ENCODE data around the gene N4BP2L2.
A peak's percentile ranks its signal among the peaks of the same experiment; 100 is the strongest.

Gene N4BP2L2

DNA sequence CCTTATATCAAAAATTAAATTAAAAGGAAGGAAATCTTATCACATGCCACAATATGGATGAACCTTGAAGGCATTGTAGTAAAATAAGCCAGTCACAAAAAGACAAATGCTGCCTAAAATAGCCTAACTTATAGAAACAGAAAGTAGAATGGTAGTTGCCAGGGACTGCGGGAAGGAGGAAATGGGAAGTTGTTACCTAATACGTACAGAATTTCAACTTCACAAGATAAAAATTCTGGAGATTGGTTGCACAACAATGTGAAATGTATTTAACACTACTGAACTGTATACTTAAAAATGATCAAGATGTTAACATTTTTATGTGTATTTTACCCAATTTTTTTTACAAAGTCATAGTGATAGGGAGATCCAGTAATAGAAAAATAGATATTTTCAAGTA lies 10.2 kb upstream of the N4BP2L2 start:
- H3K36me3 ChIP-seq (ENCODE audit: insufficient read depth, insufficient read length, low read length) = no peaks in the 10 kb centered on the region
- H3K9me3 ChIP-seq (ENCODE audit: insufficient read depth, low read length) = no peaks in the 10 kb centered on the region
- no peak overlapping the region for H3K4me3 ChIP-seq (ENCODE audit: insufficient read length, low read depth)
- no peaks in the 10 kb centered on the region for H3K4me1 ChIP-seq (ENCODE audit: insufficient read depth, insufficient read length)
- DNase-seq (ENCODE audit: low read depth, low spot score) = no peak
- H3K27me3 ChIP-seq (ENCODE audit: insufficient read depth, insufficient read length) = no peaks in the 10 kb centered on the region
- no peak overlapping the region for H3K9ac ChIP-seq (ENCODE audit: insufficient read length, low read depth)
- TF ChIP-seq ZNF274 (IDR thresholded peaks at IDR 0.05; ENCODE audit: low read depth, low read length) (no peak), YY1 (IDR thresholded peaks at IDR 0.05; ENCODE audit: insufficient read depth, insufficient read length) (no peak), SUZ12 (IDR thresholded peaks at IDR 0.05; ENCODE audit: extremely low read depth, insufficient read depth, insufficient read length) (no peak)

DNA sequence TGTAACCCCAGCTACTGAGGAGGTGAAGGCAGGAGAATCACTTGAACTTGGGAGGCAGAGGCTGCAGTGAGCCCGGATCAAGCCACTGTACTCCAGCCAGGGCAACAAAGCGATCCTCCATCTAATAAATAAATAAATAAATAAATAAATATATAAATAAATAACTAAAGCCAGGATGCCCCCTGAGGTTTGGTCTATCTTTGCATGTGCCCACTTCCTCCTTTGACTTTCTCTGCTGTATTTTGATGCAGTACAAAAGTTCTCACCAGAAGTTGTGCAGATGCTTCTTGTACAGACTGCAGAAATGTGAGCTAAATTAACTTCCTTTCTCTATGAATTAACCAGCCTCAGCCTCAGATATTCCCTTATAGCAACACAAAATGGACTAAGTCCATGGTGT lies 6.5 kb upstream of the N4BP2L2 start:
- Histone ChIP-seq H3K9ac (ENCODE audit: insufficient read length, low read depth) (no peak overlapping the region), H3K36me3 (ENCODE audit: insufficient read depth, insufficient read length, low read length) (no peaks in the 10 kb centered on the region), H3K4me1 (ENCODE audit: insufficient read depth, insufficient read length) (no peaks in the 10 kb centered on the region), H3K9me3 (ENCODE audit: insufficient read depth, low read length) (no peaks in the 10 kb centered on the region), H3K4me3 (ENCODE audit: insufficient read length, low read depth) (no peak overlapping the region), H3K27me3 (ENCODE audit: insufficient read depth, insufficient read length) (no peaks in the 10 kb centered on the region)
- no peak for DNase-seq (ENCODE audit: low read depth, low spot score)
- TF ChIP-seq SUZ12 (IDR thresholded peaks at IDR 0.05; ENCODE audit: extremely low read depth, insufficient read depth, insufficient read length) = no peak
- TF ChIP-seq YY1 (IDR thresholded peaks at IDR 0.05; ENCODE audit: insufficient read depth, insufficient read length) = no peak
- no peak for TF ChIP-seq ZNF274 (IDR thresholded peaks at IDR 0.05; ENCODE audit: low read depth, low read length)

DNA sequence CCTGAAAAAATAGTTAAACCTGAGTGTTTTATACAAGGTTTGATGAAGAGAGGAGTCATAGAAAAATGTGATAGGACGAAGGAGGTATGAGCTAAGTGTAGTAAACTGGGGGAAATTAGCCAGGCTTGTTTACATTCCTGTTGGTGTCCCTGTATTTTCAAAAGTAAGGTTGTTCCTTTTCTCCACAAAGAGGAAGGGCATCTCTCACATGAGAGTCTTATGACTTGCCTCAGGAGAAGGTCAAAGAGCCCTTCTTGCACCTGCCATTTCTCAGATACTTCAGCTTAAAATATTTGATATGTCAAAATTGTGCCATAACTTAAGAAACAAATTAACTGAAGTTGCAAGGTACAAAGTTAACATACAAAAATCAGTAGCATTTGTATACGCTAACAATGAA lies 3.6 kb upstream of the N4BP2L2 start:
- no peak overlapping the region for H3K4me3 ChIP-seq (ENCODE audit: insufficient read length, low read depth)
- DNase-seq (ENCODE audit: low read depth, low spot score) = no peak
- H3K9me3 ChIP-seq (ENCODE audit: insufficient read depth, low read length) = no peaks in the 10 kb centered on the region
- H3K4me1 ChIP-seq (ENCODE audit: insufficient read depth, insufficient read length) = no peaks in the 10 kb centered on the region
- TF ChIP-seq YY1 (IDR thresholded peaks at IDR 0.05; ENCODE audit: insufficient read depth, insufficient read length) (no peak), SUZ12 (IDR thresholded peaks at IDR 0.05; ENCODE audit: extremely low read depth, insufficient read depth, insufficient read length) (no peak), ZNF274 (IDR thresholded peaks at IDR 0.05; ENCODE audit: low read depth, low read length) (no peak)
- H3K36me3 ChIP-seq (ENCODE audit: insufficient read depth, insufficient read length, low read length) = no peaks in the 10 kb centered on the region
- no peaks in the 10 kb centered on the region for H3K27me3 ChIP-seq (ENCODE audit: insufficient read depth, insufficient read length)
- no peak overlapping the region for H3K9ac ChIP-seq (ENCODE audit: insufficient read length, low read depth)

DNA sequence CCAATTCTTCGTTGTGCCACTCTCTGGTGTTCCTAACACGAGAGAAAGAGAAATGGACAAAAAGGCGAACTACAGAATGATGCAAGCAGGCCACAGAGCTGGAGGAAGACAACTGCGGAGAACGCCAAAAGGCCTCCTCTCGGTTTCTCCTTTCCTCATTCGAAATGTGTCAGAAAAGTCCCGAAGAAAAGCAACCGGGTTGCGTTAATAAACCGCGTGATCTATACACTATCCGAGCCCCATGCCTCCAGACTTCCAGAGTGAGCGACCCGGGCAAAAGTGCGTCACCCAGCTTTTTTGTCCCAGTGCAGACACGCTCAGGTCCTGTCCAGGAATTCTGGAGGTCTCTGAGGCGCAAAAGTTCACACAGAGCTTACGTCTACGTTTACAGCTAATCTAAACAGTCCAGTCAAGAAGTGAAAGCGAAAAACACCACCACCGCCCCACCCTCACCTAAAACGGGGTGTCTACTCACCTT lies 413 bp downstream of the N4BP2L2 start:
- DNase-seq (ENCODE audit: low read depth, low spot score) = no peak
- peak overlapping the region; percentile 88 for H3K4me3 ChIP-seq (ENCODE audit: insufficient read length, low read depth)
- no peaks in the 10 kb centered on the region for H3K4me1 ChIP-seq (ENCODE audit: insufficient read depth, insufficient read length)
- H3K36me3 ChIP-seq (ENCODE audit: insufficient read depth, insufficient read length, low read length) = peaks cover 36% of the 10 kb centered on the region
- H3K9me3 ChIP-seq (ENCODE audit: insufficient read depth, low read length) = no peaks in the 10 kb centered on the region
- H3K27me3 ChIP-seq (ENCODE audit: insufficient read depth, insufficient read length) = no peaks in the 10 kb centered on the region
- TF ChIP-seq ZNF274 (IDR thresholded peaks at IDR 0.05; ENCODE audit: low read depth, low read length) = no peak
- TF ChIP-seq SUZ12 (IDR thresholded peaks at IDR 0.05; ENCODE audit: extremely low read depth, insufficient read depth, insufficient read length) = no peak
- TF ChIP-seq YY1 (IDR thresholded peaks at IDR 0.05; ENCODE audit: insufficient read depth, insufficient read length) = no peak
- peak overlapping the region; percentile 95 for H3K9ac ChIP-seq (ENCODE audit: insufficient read length, low read depth)

DNA sequence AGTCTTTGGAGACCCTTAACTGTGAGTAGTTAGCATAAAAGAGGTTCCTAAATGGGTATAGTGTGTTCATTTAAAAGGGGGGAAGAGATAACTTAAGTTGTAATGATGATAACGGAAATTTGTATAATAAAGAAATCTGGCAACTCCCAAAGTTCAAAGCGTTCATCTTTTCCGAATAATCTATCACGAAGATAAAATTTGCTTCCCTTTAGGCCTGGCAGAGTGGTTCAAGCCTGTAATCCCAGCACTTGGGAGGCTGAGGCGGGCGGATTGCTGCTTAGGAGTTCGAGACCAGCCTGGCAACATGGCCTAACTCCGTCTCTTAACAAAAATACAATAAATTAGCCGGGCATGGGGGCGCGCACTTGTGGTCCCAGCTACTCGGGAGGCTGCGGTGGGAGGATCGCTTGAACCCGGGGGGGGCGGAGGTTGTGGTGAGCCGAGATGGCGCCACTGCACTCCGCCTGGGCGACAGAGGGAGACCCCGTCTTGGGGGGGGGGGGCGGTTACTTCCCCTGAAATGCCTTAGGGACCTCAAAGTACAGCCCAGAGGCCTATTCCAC lies 934 bp downstream of the N4BP2L2 start:
- DNase-seq (ENCODE audit: low read depth, low spot score) = no peak

DNA sequence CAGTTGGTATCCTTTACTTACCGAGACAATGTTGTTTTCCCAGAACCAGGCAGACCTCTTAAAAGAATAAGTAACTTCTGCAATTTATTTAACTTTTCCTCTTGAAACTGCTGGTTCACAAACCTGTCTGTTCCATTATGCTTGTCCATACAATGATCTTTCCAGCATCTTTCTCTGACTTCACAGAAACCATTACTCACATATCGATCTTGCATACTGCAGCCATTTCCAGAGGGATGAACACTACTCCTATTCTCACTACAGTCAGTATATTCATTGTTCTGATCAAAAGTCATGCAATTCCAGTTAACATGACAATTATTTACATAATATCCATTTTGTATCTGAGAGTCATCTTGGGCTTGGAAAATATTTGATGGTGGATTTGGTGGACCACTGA lies 2.8 kb downstream of the N4BP2L2 start:
- no peak for DNase-seq (ENCODE audit: low read depth, low spot score)
- TF ChIP-seq SUZ12 (IDR thresholded peaks at IDR 0.05; ENCODE audit: extremely low read depth, insufficient read depth, insufficient read length) (no peak), YY1 (IDR thresholded peaks at IDR 0.05; ENCODE audit: insufficient read depth, insufficient read length) (no peak), ZNF274 (IDR thresholded peaks at IDR 0.05; ENCODE audit: low read depth, low read length) (no peak)

More for the DNA sequence above, 934 bp downstream of the N4BP2L2 start:
- H3K9ac ChIP-seq (ENCODE audit: insufficient read length, low read depth) = peak overlapping the region; percentile 95
- H3K4me3 ChIP-seq (ENCODE audit: insufficient read length, low read depth) = peak overlapping the region; percentile 88
- H3K4me1 ChIP-seq (ENCODE audit: insufficient read depth, insufficient read length) = no peaks in the 10 kb centered on the region
- H3K36me3 ChIP-seq (ENCODE audit: insufficient read depth, insufficient read length, low read length) = peaks cover 37% of the 10 kb centered on the region
- TF ChIP-seq ZNF274 (IDR thresholded peaks at IDR 0.05; ENCODE audit: low read depth, low read length) = no peak
- TF ChIP-seq SUZ12 (IDR thresholded peaks at IDR 0.05; ENCODE audit: extremely low read depth, insufficient read depth, insufficient read length) = no peak
- TF ChIP-seq YY1 (IDR thresholded peaks at IDR 0.05; ENCODE audit: insufficient read depth, insufficient read length) = no peak
- no peaks in the 10 kb centered on the region for H3K9me3 ChIP-seq (ENCODE audit: insufficient read depth, low read length)
- H3K27me3 ChIP-seq (ENCODE audit: insufficient read depth, insufficient read length) = no peaks in the 10 kb centered on the region

DNA sequence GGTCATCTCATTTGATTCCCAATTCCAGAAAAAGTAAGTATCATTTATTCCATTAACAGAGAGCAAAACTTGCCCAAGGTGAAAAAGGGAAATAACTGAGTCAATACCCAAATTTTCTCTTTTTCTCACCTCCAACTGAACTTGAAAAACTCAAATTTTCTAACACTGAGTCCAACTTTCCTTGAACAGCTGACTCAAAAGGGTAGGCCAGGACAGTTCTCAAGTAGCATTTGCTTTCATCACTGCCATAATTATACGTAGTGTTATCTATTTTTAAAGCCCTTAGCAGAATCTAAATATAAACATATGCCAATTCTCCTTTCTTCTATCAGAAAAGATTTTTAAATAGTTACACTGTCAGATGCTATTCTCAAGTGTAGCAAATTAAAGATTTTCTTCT lies 3.5 kb downstream of the N4BP2L2 start:
- H3K9ac ChIP-seq (ENCODE audit: insufficient read length, low read depth) = no peak overlapping the region
- peaks cover 53% of the 10 kb centered on the region for H3K36me3 ChIP-seq (ENCODE audit: insufficient read depth, insufficient read length, low read length)

More for the DNA sequence above, 2.8 kb downstream of the N4BP2L2 start:
- no peak overlapping the region for H3K4me3 ChIP-seq (ENCODE audit: insufficient read length, low read depth)
- H3K9me3 ChIP-seq (ENCODE audit: insufficient read depth, low read length) = no peaks in the 10 kb centered on the region
- H3K36me3 ChIP-seq (ENCODE audit: insufficient read depth, insufficient read length, low read length) = peaks cover 50% of the 10 kb centered on the region
- H3K27me3 ChIP-seq (ENCODE audit: insufficient read depth, insufficient read length) = no peaks in the 10 kb centered on the region
- no peak overlapping the region for H3K9ac ChIP-seq (ENCODE audit: insufficient read length, low read depth)
- no peaks in the 10 kb centered on the region for H3K4me1 ChIP-seq (ENCODE audit: insufficient read depth, insufficient read length)

More for the DNA sequence above, 3.5 kb downstream of the N4BP2L2 start:
- H3K4me1 ChIP-seq (ENCODE audit: insufficient read depth, insufficient read length) = no peaks in the 10 kb centered on the region
- H3K9me3 ChIP-seq (ENCODE audit: insufficient read depth, low read length) = no peaks in the 10 kb centered on the region
- TF ChIP-seq SUZ12 (IDR thresholded peaks at IDR 0.05; ENCODE audit: extremely low read depth, insufficient read depth, insufficient read length) (no peak), YY1 (IDR thresholded peaks at IDR 0.05; ENCODE audit: insufficient read depth, insufficient read length) (no peak), ZNF274 (IDR thresholded peaks at IDR 0.05; ENCODE audit: low read depth, low read length) (no peak)
- H3K4me3 ChIP-seq (ENCODE audit: insufficient read length, low read depth) = no peak overlapping the region
- DNase-seq (ENCODE audit: low read depth, low spot score) = no peak
- H3K27me3 ChIP-seq (ENCODE audit: insufficient read depth, insufficient read length) = no peaks in the 10 kb centered on the region
